HG03108 (cell line): ENCODE results near the gene BIRC5.
"Not testable (repeated sequence)": the region's sequence is repeated elsewhere in the genome, so short reads cannot be mapped to it uniquely, and the experiment has no call there.

Experiments used
- ATAC-seq: cut with Tn5 transposase; IDR thresholded peaks from one replicate; pipeline ENCODE4 v1.9.1; 2021; ENCODE audit warnings: moderate library complexity; ENCODE audit not compliant: unreplicated experiment

Gene BIRC5

DNA sequence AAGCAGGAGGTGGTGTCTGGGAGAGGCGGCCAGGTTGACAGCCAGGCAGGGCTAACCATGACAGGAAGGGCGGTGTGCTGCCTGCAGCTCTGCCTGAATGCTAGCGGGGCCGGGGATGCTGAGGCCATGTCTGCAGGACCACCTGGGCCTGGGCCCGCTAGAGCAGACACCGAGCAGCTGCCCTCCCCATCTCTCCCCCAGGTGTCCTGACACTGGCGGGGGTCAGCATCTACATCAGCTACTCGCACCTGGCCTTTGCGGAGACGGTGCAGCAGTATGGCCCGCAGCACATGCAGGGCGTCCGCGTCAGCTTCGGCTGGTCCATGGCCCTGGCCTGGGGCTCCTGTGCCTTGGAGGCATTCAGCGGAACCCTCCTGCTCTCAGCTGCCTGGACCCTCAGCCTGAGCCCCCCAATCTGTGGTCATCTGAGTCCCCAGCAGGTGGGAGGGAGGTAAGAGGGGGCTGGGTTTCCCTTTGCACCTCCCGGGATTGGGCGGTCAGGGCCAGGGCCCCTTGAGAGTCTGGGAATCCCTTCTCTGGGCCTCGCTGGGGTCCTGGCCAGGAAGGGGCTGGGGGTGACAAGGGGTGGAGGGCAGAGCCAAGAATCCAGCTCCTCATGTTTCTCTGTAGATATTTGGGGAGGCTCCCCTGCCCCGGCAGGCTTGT is 24.9 kb downstream of the BIRC5 start:
- ATAC-seq, result no peak

DNA sequence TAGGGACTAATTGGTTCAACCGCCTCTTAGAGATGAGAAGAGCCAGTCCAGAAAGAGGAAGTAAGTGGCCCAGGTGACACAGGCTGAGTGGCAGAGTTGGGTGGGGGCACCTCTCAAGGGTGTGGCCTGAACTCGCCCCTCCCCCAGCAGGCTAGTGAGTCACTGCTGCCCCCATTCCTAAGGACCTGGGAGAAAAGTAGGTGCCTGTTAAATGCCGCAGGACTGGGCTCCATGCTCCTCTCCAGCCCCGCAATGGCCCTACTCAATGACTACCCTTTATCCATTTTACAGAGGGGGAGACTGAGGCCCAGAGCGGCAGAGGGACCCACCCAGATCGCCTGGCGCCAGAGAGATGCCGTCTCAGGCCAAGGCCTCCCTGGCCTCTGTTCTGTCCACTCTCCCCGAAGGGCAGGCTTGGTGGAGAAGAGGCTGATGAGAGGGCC is 25.5 kb downstream of the BIRC5 start:
- no peak for ATAC-seq

DNA sequence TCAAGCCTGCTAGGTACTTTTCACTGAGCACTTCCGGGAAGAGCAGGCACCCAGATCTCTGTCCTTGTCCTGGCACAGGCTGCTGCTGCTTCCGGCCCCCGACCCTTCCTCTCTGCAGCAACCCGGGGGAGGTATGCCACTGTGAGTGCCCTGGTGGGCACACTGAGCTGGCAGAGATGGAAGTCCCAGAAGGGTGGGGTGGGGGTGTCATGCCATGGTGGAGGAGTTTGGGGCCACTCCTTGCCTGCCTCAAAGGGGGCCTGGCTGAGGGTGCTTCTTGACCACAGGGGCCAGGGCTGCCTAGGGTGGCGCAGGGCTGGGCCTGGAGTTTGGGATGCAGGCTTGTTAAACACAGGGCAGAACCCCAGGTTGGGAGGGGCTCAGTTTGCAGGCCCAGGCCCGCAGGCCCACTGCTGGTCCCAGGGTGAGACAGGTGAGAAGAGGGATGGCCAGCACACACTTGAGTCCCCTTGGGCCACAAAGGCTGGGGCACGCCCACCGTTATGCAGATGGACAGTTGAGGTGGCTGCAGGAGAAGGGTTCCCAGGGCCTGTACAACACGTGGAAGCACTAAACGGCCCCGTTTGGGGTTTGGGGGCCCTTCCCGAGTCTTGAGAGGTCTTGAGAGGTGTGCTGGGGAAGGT is 26.1 kb downstream of the BIRC5 start:
- no peak for ATAC-seq

GRCh38 chr17:78240839-78241238 is 26.8 kb downstream of the BIRC5 start:
- no peak for ATAC-seq

GRCh38 chr17:78241277-78242023 is 27.4 kb downstream of the BIRC5 start:
- ATAC-seq, result no peak

DNA sequence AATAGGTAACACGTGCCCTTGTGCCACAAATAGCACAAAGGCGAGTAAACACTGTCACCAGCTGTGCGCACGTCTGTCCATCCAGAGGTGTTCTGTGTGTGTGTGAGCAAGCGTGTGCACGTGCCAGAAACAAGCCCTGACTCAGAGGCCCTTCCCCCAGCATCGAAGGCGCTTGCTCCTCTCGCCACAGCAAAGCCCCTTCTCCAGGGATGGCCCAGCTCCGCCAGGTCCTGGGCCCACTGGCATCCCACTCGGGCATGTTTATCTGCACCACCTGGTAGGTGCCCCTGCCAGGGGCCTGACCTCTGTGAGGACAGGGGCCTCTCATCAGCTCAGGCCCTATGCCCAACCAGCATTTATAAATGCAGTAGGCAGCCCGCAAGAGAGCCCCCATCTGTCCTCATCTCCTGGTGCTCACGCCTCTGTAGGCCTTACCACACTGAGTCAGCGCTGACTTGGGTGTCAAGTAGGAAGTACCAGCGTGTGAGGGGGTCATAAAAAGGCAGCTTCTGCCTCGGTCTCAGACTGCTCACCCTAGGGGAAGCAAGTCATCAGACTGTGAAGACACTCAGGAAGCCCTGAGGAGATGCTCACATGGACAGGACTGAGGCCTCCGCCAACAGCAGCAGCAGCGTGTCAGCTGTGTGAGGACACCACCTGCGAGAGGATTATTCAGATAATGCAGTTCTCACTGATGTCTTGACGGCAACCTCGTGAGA is 28.1 kb downstream of the BIRC5 start:
- peak; percentile 40 for ATAC-seq

DNA sequence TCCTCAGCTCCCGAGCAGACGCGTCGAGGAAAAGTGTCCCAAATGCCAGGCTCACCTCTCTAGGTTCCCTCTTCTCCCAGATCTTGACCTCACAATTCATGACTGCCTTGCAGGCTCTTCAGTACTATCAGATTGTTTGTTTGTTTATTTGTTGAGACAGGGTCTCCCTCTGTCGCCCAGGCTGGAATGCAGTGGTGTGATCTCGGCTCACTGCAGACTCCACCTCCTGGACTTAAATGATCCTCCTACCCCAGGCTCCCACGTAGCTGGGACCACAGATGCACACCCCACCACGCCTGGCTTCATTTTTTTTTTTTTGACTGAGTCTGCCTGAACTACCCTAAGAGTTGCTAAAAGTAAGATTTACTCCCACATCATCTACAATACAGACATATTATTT is 33.3 kb downstream of the BIRC5 start:
- no peak for ATAC-seq

GRCh38 chr17:78248051-78248914 is 34.2 kb downstream of the BIRC5 start:
- ATAC-seq, result no peak

DNA sequence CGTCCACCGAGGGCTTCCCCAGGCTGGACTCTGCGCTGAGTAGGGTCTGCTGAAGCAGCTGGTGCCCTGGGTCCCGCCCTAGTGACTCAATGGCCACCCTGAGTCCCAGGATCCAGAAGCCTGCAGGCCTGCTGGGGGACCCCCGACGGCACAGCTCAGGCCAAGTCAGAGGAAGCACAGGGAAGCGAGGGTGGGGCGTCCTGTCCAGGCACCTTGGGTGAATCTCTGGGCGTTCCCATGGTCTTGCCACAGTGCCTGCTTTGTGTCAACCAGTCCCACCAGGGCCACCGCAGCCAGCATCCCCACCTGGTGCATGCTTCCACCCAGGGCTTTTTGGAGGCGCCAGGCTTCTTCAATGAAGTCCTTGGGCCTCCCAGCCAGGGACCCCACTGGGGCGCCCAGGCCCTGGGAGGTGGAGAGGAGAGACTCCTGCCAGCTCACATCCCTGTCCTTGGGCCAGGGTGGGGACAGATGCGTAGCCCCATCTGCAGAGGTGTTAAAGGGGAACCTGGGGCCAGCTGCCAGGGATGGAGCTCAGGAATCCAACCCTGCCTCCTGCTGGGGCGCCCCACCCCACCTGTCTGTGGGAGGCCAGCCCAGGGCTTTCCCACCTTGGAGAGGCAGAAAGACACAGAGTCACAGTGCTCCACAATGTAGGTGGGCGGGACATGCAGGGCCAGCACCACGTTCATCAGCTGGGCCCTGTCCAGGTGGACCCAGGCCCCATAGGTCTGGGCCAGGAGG is 35.2 kb downstream of the BIRC5 start:
- no peak for ATAC-seq

DNA sequence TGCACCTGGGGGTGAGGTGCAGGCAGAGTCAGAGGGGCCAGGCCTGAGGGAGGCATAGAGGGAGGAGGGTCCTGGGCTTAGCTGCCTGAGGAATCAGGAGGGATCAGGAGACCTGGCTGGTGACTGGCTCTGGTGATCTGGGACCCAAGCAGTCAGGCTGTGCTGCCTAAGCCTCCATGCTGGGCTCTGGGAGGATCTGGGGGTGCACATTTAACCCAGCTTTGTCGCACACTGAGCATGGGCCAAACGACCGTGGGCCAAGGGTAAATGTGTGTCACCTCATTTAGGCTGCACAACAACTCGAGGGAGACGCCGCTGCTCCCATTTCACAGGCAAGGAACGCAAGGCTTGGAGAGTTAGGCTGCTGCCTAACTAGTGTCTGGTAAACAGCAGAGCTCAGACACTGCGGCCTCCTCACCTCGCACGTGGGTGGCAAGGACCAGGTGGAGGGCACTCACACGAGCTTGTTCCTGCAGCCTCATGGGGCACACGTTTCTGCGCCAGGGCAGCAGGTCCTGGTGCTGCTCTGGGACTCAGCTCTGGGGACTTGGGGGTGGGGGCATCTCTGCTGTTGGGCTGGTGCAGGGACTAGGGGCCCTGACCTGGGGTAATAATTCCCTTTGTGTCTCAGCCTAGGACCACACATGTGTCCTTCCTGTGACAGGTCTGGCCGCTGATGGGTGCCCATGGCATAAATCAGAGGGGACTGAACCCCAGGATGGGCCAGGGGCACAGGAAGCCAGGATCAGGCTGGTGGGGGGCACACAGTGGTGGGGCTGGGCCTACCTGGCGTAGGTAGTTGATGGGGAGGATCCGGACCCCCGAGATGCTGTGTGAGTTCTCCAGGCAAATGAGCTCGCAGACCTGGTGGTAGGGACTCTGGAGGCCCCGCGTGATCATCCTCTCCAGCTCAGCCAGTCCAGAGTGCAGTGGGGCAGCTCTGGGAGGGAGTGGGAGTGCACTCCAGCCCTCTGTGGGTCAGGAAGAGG is 36.1 kb downstream of the BIRC5 start:
- no peak for ATAC-seq

DNA sequence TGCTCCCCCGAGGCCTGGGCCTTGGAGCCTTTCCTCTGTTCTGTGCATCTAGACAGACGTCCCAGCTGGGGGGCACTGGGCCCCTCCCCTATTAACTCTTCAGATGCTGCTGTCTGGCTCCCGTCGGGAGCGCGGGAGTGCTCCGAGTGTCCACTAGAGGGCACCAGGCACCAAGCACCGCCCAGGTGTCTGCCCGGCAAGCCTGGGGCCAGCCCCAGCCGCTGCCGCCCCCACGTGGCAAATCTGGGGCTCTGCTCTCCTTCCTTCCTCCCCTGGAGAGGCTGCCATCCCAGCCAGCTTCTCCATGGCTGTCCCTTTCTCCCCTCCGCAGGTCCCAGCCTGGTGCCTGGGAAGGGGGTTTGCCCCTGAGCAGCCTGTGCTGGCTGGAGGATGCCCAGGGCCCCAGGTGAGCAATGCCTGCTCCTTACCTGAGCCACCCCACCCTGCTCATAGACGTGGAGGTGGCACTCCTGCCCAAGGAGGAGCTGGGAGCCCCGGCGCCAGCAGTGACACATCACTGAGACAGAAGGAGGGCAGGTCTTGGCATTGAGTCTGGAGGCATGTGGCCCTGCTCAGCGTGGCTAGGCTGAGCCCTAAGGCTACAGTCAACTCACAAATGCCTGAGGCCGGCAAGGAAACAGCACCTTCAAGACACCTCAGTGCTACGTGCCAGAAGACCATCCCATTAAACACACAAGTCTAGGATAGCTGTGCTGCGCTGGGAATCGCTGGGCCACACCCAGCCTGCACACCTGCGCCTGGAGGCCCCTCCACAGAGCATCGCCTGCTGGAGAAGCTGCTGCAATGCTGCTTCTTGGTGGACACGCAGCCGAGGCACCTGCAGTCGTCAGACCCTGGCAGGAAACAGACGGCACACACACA is 37.1 kb downstream of the BIRC5 start:
- peak; percentile 41 for ATAC-seq

DNA sequence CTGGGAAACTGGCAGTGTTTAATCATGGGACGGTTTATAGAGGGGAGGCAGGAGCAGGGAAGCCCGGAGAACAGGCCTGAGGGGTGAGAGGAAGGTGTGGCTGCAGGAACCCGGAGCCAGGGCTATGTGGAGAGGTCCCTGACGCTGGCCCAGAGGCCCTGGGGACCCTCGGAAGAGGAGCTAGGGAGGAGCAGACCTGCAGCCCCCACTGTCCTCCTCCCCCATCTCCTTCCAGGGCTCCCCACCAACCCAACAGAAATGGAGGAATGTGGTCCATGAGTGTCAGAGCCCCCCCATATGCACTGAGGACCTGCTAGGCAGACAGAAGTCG is 37.7 kb downstream of the BIRC5 start:
- ATAC-seq, result no peak

DNA sequence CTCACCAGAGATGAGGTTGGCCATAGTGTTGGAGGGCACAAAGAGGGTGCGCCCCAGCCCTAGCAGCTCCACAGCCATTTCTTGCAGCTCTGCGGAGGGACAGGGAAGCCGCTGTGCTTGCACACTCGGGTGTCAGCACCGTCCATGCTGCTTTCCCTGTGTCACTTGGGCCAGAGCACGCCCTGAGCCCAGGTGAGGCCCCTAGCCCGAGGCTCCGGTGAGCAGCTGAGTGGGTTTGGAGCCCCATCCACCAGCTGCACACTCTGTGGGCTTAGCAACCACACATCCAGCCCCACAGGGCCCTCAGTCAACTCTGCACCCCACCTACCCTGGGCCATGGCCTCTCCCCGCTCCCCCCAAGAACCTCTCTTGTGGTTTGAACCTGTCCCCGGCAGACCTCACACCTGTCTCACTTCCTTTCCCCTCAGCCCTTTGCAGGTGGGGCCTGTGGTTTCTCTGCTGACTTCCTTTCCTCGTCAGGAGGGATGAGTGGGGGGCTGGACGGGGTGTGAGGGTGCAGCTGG is 38.1 kb downstream of the BIRC5 start:
- ATAC-seq, result peak; percentile 31

DNA sequence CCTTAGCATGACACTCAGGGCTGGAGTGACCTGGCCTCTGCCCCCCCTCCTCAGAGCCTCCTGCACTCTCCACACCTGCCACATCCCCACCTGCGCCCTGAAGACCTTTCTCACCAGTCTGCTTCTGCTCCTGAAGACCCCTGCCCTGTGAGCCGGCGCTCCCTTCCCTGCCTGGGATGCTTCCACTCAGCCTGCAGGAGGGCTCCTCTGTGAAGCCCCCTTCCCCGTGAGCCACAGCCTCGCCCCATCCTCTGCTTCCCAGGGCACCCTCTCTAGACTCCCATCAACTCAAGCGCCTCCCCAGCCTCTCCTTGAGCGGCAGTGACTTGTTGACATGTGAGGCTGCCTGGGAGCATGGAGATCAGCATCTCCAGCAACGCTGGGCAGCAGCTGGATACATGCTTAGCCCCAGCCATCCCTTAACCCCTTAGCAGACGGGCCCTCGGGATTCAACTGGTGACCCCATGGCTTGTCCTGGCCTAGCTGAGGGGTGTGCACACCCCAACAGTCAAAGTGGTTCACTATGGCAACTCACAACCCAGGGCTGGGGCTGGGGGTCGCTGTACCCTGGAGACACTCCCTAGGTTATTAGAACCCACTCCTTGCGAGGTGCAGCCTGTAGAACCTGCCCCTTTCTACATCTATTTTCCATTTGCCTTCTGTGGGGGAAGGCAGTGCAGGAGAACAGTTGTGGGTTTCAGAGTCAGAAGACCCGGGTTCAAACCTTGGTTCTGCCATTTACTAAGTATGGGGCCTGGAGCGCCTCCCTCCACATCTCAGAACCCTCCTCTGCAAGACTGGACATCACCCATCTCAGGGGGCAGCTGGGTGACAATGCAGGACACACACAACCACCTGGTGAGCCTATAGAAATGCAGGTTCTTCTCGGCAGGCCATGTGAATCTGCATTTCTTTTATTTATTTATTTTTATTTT is 38.9 kb downstream of the BIRC5 start:
- no peak for ATAC-seq

GRCh38 chr17:78253636-78253945 is 39.5 kb downstream of the BIRC5 start:
- not testable (repeated sequence) for ATAC-seq

DNA sequence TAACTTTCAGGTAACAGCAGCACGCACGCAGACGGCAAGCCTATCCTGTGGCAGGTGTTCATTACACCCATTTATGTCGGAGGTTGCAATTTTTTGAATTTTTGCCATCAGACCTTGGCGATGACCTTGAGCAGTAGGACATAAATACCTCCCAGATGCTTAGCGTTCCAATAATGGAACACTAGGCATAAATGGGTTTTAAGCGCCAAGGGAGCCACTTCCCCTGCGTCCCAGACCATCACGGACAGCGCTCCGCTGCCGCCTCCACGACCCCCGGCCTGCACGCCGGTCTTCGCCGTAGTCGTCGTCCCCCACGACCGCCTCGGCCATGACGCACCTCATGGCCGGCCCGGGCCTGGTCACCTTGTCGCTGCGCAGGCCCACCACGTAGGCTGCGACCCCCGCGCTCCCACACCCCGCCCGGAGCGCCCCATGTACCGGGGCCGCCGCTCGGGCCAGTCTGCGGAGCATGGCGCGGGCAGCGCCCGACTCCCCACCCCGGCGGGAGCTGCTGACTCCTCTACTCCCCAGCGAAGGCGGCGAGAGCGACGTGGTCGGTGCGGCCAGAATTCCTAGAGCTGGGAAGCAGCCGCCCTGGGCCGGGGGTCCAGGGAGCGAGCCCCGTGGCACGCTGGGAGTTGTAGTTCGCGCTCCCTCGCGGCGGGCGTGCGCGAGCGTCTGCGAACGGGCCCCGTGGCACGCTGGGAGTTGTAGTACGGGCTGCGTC is 40.1 kb downstream of the BIRC5 start:
- ATAC-seq, result peak; percentile 44
